Mammary epithelial cell (primary cell): ENCODE measurements around the gene MOCS1.

Experiments
- CTCF ChIP-seq, 2 donors: IDR thresholded peaks in 1 of 2; conservative IDR thresholded peaks in 1 of 2; 2 replicates each; pipeline ENCODE4 v1.5.1; 2011 to 2012; ENCODE audit warnings: inconsistent platforms in 2 of 2, low read length in 2 of 2, mild to moderate bottlenecking in 2 of 2, control low read depth in 1 of 2, low read depth in 1 of 2; ENCODE audit not compliant: insufficient read depth in 1 of 2; ENCODE audit errors: extremely low read depth in 1 of 2
- EZH2 ChIP-seq: IDR thresholded peaks from 2 replicates; pipeline ENCODE4 v1.6.1; 2012; ENCODE audit warnings: low read length, inconsistent platforms, borderline replicate concordance

- TF ChIP-seq CTCF (conservative IDR thresholded peaks at IDR 0.05 in 1 of 2, IDR thresholded peaks at IDR 0.05 in 1 of 2; ENCODE audit: extremely low read depth in 1 of 2, insufficient read depth in 1 of 2, low read depth in 1 of 2, low read length in 2 of 2): no peak
- no peak for TF ChIP-seq EZH2
Observed at GRCh38 chr6:39934131-39934757, at the start of gene MOCS1.
